Measurements from ENCODE around the gene MAP3K7CL.

- TF ChIP-seq, protein P1, sequence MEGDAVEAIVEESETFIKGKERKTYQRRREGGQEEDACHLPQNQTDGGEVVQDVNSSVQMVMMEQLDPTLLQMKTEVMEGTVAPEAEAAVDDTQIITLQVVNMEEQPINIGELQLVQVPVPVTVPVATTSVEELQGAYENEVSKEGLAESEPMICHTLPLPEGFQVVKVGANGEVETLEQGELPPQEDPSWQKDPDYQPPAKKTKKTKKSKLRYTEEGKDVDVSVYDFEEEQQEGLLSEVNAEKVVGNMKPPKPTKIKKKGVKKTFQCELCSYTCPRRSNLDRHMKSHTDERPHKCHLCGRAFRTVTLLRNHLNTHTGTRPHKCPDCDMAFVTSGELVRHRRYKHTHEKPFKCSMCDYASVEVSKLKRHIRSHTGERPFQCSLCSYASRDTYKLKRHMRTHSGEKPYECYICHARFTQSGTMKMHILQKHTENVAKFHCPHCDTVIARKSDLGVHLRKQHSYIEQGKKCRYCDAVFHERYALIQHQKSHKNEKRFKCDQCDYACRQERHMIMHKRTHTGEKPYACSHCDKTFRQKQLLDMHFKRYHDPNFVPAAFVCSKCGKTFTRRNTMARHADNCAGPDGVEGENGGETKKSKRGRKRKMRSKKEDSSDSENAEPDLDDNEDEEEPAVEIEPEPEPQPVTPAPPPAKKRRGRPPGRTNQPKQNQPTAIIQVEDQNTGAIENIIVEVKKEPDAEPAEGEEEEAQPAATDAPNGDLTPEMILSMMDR (IDR thresholded peaks at IDR 0.05): no peak
- TF ChIP-seq, protein P2, sequence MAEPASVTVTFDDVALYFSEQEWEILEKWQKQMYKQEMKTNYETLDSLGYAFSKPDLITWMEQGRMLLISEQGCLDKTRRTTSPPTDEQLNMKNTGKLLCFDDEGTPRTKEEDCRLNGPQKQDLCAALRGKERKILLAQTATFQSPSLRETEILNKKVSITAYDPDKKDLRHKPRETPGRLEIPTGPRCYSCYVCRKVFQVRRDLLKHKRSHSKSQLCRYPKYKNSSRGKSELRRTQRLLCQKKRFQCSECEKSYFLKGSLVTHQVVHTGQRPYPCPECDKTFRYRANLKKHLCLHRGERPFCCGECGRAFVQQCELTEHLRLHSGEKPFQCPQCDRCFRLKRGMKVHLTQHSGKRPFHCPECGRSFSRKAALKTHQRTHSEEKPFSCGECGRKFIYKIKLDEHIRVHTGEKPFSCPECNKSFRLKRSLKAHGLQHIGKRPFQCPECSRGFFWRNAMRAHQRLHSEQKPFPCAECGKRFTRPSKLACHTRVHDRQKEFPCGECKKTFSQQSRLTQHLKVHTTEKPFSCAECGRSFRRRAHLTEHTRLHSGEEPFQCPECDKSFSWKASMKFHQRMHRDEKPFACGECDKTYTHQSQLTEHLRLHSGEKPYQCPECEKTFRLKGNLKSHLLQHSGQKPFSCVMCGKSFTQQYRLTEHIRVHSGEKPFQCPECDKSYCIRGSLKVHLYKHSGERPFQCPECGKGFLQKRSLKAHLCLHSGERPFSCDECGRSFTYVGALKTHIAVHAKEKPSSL (CRISPR knock-in tag; conservative IDR thresholded peaks at IDR 0.05): no peak
- no peak for TF ChIP-seq FOXP1 (CRISPR knock-in tag; IDR thresholded peaks at IDR 0.05; ENCODE audit: borderline replicate concordance)
- TF ChIP-seq KAT7 (CRISPR knock-in tag; IDR thresholded peaks at IDR 0.05; ENCODE audit: borderline replicate concordance): no peak
- no peak for TF ChIP-seq TP53 (CRISPR knock-in tag; IDR thresholded peaks at IDR 0.05)
- TF ChIP-seq, protein P3, sequence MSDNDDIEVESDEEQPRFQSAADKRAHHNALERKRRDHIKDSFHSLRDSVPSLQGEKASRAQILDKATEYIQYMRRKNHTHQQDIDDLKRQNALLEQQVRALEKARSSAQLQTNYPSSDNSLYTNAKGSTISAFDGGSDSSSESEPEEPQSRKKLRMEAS (CRISPR knock-in tag; IDR thresholded peaks at IDR 0.05): no peak
- TF ChIP-seq, protein P4, sequence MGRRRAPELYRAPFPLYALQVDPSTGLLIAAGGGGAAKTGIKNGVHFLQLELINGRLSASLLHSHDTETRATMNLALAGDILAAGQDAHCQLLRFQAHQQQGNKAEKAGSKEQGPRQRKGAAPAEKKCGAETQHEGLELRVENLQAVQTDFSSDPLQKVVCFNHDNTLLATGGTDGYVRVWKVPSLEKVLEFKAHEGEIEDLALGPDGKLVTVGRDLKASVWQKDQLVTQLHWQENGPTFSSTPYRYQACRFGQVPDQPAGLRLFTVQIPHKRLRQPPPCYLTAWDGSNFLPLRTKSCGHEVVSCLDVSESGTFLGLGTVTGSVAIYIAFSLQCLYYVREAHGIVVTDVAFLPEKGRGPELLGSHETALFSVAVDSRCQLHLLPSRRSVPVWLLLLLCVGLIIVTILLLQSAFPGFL (CRISPR knock-in tag; IDR thresholded peaks at IDR 0.05; ENCODE audit: borderline replicate concordance): no peak
- TF ChIP-seq ZBTB21 (CRISPR knock-in tag; IDR thresholded peaks at IDR 0.05; ENCODE audit: borderline replicate concordance): no peak
- no peak for TF ChIP-seq ESRRA (CRISPR knock-in tag; IDR thresholded peaks at IDR 0.05; ENCODE audit: borderline replicate concordance)
Measured at GRCh38 chr21:29177800-29178199, 47.4 kb downstream of the MAP3K7CL start.

Data from WTC11 (cell line).